AG10803 (cell line): ENCODE results near the gene SYCN.

Experiments
- DNase-seq: peaks from one replicate; pipeline ENCODE4 v3.0.0; 2010; ENCODE audit warnings: low read depth
- H3K4me3 ChIP-seq: 2 replicates; pipeline ENCODE4 v1.5.1; 2011; ENCODE audit warnings: mild to moderate bottlenecking, low read length, control low read depth
- TF ChIP-seq, protein P1 (sequence below): conservative IDR thresholded peaks from 2 replicates; pipeline ENCODE4 v1.5.1; 2011; ENCODE audit warnings: mild to moderate bottlenecking, low read length, control low read depth, inconsistent platforms

Gene SYCN

DNA sequence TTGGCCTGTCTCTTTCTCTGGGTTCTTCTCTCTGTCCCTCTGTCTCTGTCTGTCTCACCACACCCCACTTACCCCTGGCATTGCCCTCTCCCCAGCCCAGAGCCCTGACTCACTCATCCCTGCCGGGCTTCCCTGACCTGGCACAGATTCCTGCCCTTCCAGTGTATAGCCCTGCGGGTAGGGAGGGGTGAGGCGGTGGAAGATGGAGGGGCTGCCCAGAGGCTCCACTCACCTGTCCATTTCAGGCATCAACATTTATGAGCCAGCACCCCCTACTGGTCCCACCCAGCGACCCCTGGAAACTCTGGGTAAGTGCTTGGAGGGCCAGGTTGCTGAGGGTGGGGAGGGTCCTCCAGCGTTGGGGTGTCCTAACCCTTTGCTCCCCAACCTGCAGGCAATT is 6.3 kb downstream of the SYCN start:
- H3K4me3 ChIP-seq = no peak overlapping the region
- no peak for DNase-seq
- TF ChIP-seq, protein P1, sequence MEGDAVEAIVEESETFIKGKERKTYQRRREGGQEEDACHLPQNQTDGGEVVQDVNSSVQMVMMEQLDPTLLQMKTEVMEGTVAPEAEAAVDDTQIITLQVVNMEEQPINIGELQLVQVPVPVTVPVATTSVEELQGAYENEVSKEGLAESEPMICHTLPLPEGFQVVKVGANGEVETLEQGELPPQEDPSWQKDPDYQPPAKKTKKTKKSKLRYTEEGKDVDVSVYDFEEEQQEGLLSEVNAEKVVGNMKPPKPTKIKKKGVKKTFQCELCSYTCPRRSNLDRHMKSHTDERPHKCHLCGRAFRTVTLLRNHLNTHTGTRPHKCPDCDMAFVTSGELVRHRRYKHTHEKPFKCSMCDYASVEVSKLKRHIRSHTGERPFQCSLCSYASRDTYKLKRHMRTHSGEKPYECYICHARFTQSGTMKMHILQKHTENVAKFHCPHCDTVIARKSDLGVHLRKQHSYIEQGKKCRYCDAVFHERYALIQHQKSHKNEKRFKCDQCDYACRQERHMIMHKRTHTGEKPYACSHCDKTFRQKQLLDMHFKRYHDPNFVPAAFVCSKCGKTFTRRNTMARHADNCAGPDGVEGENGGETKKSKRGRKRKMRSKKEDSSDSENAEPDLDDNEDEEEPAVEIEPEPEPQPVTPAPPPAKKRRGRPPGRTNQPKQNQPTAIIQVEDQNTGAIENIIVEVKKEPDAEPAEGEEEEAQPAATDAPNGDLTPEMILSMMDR = no peak

DNA sequence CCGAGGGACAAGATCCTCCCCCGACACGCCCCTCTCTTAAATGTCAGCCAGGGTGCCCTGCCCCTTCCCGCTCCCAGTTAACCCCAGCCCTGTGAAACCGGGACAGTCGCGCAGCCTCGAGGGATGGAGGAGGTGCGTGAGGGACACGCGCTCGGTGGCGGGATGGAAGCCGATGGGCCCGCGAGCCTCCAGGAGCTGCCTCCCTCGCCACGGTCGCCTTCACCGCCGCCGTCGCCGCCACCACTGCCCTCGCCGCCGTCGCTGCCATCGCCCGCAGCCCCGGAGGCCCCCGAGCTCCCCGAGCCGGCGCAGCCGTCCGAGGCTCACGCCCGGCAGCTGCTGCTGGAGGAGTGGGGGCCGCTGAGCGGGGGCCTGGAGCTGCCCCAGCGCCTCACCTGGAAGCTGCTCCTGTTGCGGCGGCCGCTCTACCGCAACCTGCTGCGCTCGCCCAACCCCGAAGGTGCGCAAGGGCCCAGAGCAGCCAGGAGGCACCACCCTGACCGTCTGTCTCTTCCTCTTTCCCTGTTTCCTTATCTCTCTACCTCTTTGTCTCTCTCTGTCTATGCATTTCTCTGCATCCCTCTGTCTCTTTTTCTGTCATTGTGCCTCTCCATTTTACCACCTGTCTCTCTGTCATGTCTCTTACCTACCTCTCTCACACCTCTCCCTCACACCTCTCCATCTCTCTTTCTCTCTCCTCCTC is 7.1 kb downstream of the SYCN start, which contains the start of gene NCCRP1:
NCCRP1 (plus strand) TSS at position 105 of the 703 bp plus-strand sequence; CDS start at position 124, 19 bp downstream.
- TF ChIP-seq, protein P1 = no peak
- DNase-seq = no peak
- no peak within 1 kb of the TSS for H3K4me3 ChIP-seq

DNA sequence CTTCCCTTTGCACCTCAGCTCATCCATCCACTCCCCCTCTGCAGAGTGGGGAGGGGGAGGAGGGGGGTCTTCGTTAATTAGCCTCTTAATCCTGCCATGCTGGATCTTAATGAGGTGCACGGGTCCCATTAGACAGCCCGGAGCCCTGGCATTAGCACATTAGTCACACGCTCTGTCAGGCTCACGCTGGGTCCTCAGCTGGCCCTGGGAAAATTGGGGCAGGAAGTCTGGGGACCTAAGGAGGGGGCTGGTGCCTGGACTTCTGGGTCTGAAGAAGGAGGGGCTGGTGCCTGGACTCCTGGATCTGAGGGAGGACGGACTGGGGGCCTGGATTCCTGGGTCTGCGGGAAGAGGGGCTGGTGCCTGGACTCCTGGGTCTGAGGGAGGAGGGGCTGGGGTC is 7.7 kb downstream of the SYCN start:
- TF ChIP-seq, protein P1 = no peak
- no peak for DNase-seq
- no peak overlapping the region for H3K4me3 ChIP-seq

DNA sequence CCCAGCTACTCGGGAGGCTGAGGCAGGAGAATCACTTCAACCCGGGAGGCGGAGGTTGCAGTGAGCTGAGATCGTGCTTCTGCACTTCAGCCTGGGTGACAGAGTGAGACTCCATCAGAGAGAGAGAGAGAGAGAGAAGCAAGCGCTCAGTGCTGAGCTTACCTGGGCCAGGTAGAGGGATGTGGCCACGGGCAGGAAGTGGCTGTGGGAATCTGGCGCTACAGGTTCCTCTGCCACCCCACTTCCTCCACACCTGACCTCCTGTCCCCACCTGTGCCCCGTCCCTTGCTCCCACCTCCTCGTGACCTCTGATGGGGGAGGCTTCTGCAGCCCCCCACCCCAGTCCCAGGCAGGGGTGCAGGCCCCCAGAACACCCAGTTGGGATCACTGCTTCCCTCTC is 8.3 kb downstream of the SYCN start:
- no peak for DNase-seq
- TF ChIP-seq, protein P1 = no peak
- H3K4me3 ChIP-seq = no peak overlapping the region

DNA sequence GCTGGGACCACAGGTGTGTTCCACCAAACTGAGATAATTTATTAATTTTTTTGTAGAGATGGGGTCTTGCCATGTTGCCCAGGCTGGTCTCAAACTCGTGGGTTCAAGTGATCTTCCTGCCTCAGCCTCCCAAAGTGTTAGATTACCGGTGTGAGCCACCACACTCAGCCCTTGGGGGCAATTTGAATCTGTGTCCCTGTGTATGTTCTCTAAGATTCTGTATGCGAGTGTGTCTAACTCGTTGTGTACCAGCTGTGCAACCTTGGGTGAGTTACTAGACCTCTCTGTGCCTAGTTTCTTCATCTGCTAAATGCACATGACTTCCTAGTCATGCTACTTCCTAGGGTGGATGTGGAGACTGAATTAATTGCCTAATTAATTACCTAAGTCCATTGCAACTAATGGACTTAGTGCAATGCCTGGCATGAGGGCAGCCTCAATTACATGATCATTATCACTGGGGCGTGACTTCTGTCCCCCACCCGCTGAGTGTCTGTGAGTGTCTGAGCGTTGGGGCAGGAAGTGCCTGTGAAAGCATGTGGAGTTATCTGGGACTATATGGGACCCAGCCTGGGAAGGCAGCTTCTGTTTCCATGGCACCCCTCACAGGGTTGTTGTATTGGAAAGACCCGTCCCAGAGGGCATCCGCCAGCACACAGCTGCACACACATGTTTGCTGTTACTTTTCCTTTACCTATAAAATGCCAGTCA is 9.1 kb downstream of the SYCN start:
- no peak overlapping the region for H3K4me3 ChIP-seq
- TF ChIP-seq, protein P1 = no peak
- no peak for DNase-seq

DNA sequence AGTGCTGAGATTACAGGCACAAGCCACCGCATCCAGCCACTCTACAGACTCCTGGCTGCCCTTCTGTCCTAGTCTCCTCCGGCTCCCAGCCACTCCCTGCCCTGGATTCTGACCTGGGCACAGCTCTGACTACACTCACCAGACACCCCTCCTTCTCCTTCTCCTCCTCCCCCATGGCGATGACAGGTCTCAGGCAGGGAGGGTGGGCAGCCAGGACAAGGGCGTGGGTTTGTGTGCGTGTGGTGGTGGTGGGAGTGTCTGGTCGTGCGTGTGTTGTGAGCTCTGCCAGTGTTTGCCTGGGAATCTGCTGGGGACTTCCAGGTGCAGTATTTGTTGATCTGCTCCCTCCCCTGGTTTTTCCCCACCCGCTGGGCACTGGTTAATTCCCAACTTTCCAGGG is 10.3 kb downstream of the SYCN start:
- H3K4me3 ChIP-seq = no peak overlapping the region
- TF ChIP-seq, protein P1 = no peak
- no peak for DNase-seq

DNA sequence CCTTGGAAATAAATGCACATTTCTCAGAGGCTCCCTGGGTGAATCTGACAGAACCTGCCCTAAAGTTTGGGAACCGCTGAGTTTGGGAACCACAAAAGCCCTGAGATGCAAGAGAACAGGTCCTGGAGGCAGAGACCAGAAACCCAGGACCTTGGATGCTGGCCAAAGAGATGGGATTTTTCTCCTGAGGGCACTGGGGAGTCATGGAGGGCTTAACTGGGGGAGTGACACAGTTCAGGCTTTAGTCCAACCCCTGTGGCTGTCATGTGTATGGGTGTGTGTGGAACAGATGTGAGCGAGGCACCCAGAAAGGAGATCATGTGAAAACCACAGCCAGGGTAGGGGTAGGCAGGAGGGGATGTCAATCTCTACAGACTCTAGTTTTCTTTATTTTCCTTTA is 11.2 kb downstream of the SYCN start:
- no peak for DNase-seq
- TF ChIP-seq, protein P1 = no peak
- no peak overlapping the region for H3K4me3 ChIP-seq
